Liver (tissue), 3 donors: ENCODE data around the gene C2orf80.

Source experiments
- ATF3 ChIP-seq: IDR thresholded peaks from 2 replicates; pipeline ENCODE4 v1.6.1; 2016; ENCODE audit warnings: antibody characterized with exemption
- CTCF ChIP-seq: fragments of 150-350 bp; IDR thresholded peaks from 2 replicates; pipeline ENCODE4 v1.5.1; 2017; ENCODE audit warnings: improper control_type of control experiment, low read depth, low read length; ENCODE audit not compliant: missing input control
- EGR1 ChIP-seq, 2 donors: IDR thresholded peaks; 2 replicates each; pipeline ENCODE4 v1.6.1; 2016 to 2018; ENCODE audit warnings: antibody characterized with exemption in 2 of 2, low read depth in 2 of 2
- FOXA1 ChIP-seq: IDR thresholded peaks from 2 replicates; pipeline ENCODE4 v1.6.1; 2016; ENCODE audit warnings: antibody characterized with exemption
- GABPA ChIP-seq, 2 donors: IDR thresholded peaks in 1 of 2; conservative IDR thresholded peaks in 1 of 2; 2 replicates each; pipeline ENCODE4 v1.6.1; 2016; ENCODE audit warnings: antibody characterized with exemption in 2 of 2, mild to moderate bottlenecking in 1 of 2, moderate library complexity in 1 of 2
- HNF4G ChIP-seq: IDR thresholded peaks from 2 replicates; pipeline ENCODE4 v1.6.1; 2016; ENCODE audit warnings: antibody characterized with exemption
- JUND ChIP-seq, 2 donors: IDR thresholded peaks; 2 replicates each; pipeline ENCODE4 v1.6.1; 2016; ENCODE audit warnings: antibody characterized with exemption in 2 of 2
- MAX ChIP-seq: IDR thresholded peaks from 2 replicates; pipeline ENCODE4 v1.6.1; 2016; ENCODE audit warnings: antibody characterized with exemption
- RAD21 ChIP-seq, 2 donors: IDR thresholded peaks; 2 replicates each; pipeline ENCODE4 v1.6.1; 2016; ENCODE audit warnings: antibody characterized with exemption in 2 of 2, mild to moderate bottlenecking in 2 of 2
- REST ChIP-seq: IDR thresholded peaks from 2 replicates; pipeline ENCODE4 v1.6.1; 2016; ENCODE audit warnings: antibody characterized with exemption, mild to moderate bottlenecking
- RXRA ChIP-seq, 2 donors: IDR thresholded peaks; 2 replicates each; pipeline ENCODE4 v1.6.1; 2017 to 2018; ENCODE audit warnings: antibody characterized with exemption in 2 of 2, mild to moderate bottlenecking in 1 of 2
- TAF1 ChIP-seq: conservative IDR thresholded peaks from 2 replicates; pipeline ENCODE4 v1.6.1; 2016; ENCODE audit warnings: antibody characterized with exemption, mild to moderate bottlenecking
- YY1 ChIP-seq: IDR thresholded peaks from 2 replicates; pipeline ENCODE4 v1.6.1; 2016; ENCODE audit warnings: antibody characterized with exemption, mild to moderate bottlenecking
- ZBTB33 ChIP-seq: IDR thresholded peaks from 2 replicates; pipeline ENCODE4 v1.6.1; 2016; ENCODE audit warnings: antibody characterized with exemption
- donor health status: healthy.
- donor health status: healthy.

GRCh38 chr2:208192611-208193236, 2.9 kb upstream of the C2orf80 start:
- no peak for TF ChIP-seq RAD21 (IDR thresholded peaks at IDR 0.05)
- no peak for TF ChIP-seq CTCF
- no peak for TF ChIP-seq MAX
- no peak for TF ChIP-seq EGR1 (IDR thresholded peaks at IDR 0.05; ENCODE audit: low read depth in 2 of 2)
- no peak for TF ChIP-seq TAF1
- TF ChIP-seq RXRA (IDR thresholded peaks at IDR 0.05), result no peak
- TF ChIP-seq YY1, result no peak
- TF ChIP-seq HNF4G, result no peak
- no peak for TF ChIP-seq GABPA (IDR thresholded peaks at IDR 0.05 in 1 of 2, conservative IDR thresholded peaks at IDR 0.05 in 1 of 2)
- no peak for TF ChIP-seq REST
- no peak for TF ChIP-seq ATF3
- TF ChIP-seq JUND (IDR thresholded peaks at IDR 0.05), result no peak
- TF ChIP-seq FOXA1, result no peak
- TF ChIP-seq ZBTB33, result no peak
